K562 (cell line): ENCODE data around the gene ATE1. TPM values are rescaled to one million over a fixed set of nuclear protein-coding genes. Genes with fewer than 3 reads are reported as not detected.

Source experiments
- ATAC-seq: fragments of 200-7000 bp; cut with Tn5 transposase; 3 replicates; pipeline ENCODE4 v1.9.1; 2020; ENCODE audit warnings: moderate library complexity
- BruUV-seq: library from RNA; stranded (reverse); fragments of 400-500 nt; replicated peaks from 2 replicates; lab custom pipeline; 2021; lab: Mats Ljungman, UMichigan
- CTCF ChIA-PET: fragments of 300-600 bp; formaldehyde crosslinking; extraction: SDS; loops from one replicate; lab custom pipeline; 2021; ENCODE audit warnings: low intra/inter-chr PET ratio; lab: Yijun Ruan, JAX
- POLR2A ChIA-PET: fragments of 300-600, 350-650 bp; sonication (Branson Sonifier 250); formaldehyde crosslinking; extraction: SDS; loops from one replicate; lab custom pipeline; 2021; ENCODE audit warnings: antibody characterized with exemption, inconsistent platforms; lab: Yijun Ruan, JAX
- DNase-seq, 4 experiments: peaks; one replicate each; pipeline versions ENCODE4 v3.0.0 to v3.0.0-alpha.2; 2011 to 2018; ENCODE audit warnings: low spot score in 3 of 4, mixed read lengths in 3 of 4; ENCODE audit errors: extremely low read depth in 1 of 4
- FAIRE-seq: peaks from 2 replicates; lab custom pipeline; 2011; peaks lifted over from hg19 to GRCh38; lab: Jason Lieb, UNC
- H2AFZ ChIP-seq: 2 replicates; pipeline ENCODE4 v1.6.0; 2011; ENCODE audit warnings: low read depth, low read length, control low read depth, inconsistent platforms
- H3K27ac ChIP-seq: fragments of 200-600 bp; 3 replicates; pipeline ENCODE4 v1.8.0; 2011; ENCODE audit warnings: low read depth, mild to moderate bottlenecking, control low read depth, inconsistent platforms, low read length, moderate library complexity, mixed read lengths; ENCODE audit errors: extremely low read depth
- H3K27me3 ChIP-seq, 2 experiments: fragments of 300-600 bp in 1 of 2; 2 replicates in 1 of 2; 3 replicates in 1 of 2; pipeline versions ENCODE4 v1.6.0 to v1.8.0; 2011; ENCODE audit warnings: inconsistent platforms in 2 of 2, low read length in 2 of 2, mild to moderate bottlenecking in 1 of 2, mixed read lengths in 1 of 2, moderate library complexity in 1 of 2; ENCODE audit not compliant: control insufficient read depth in 2 of 2, insufficient read depth in 2 of 2
- H3K36me3 ChIP-seq: fragments of 300-600 bp; 3 replicates; pipeline ENCODE4 v1.8.0; 2011; ENCODE audit warnings: mild to moderate bottlenecking, low read length, inconsistent platforms; ENCODE audit not compliant: control insufficient read depth, insufficient read depth
- H3K4me1 ChIP-seq, 2 experiments: fragments of 200-600 bp in 1 of 2; replicated peaks in 1 of 2; 2 replicates in 1 of 2; 3 replicates in 1 of 2; pipeline versions ENCODE4 v1.5.1 to v1.8.0; 2011; ENCODE audit warnings: inconsistent platforms in 2 of 2, low read length in 2 of 2, mild to moderate bottlenecking in 1 of 2, mixed read lengths in 1 of 2, moderate library complexity in 1 of 2; ENCODE audit not compliant: control insufficient read depth in 2 of 2, insufficient read depth in 2 of 2
- H3K4me2 ChIP-seq: 2 replicates; pipeline ENCODE4 v1.6.1; 2011; ENCODE audit warnings: low read length, control low read depth, inconsistent platforms, mixed read lengths; ENCODE audit not compliant: insufficient read depth
- H3K4me3 ChIP-seq: fragments of 200-600 bp; sonication (generic), shearing (Covaris generic); 2 replicates; pipeline ENCODE4 v1.5.1; 2016; ENCODE audit warnings: control low read depth, inconsistent platforms
- H3K79me2 ChIP-seq: fragments of 200-600 bp; 3 replicates; pipeline ENCODE4 v1.8.0; 2011; ENCODE audit warnings: low read length, inconsistent platforms; ENCODE audit not compliant: control insufficient read depth, insufficient read depth
- H3K9ac ChIP-seq, 2 experiments: 2 replicates each; pipeline versions ENCODE4 v1.6.0 to v1.6.1; 2011; ENCODE audit warnings: low read depth in 2 of 2, low read length in 2 of 2, control low read depth in 1 of 2, inconsistent platforms in 1 of 2, mild to moderate bottlenecking in 1 of 2, mixed read lengths in 1 of 2; ENCODE audit not compliant: insufficient read depth in 1 of 2
- H3K9me1 ChIP-seq: one replicate; pipeline ENCODE4 v1.6.0; 2011; ENCODE audit warnings: inconsistent platforms, mild to moderate bottlenecking, low read length, moderate library complexity; ENCODE audit not compliant: control insufficient read depth, insufficient read depth
- H3K9me3 ChIP-seq: replicated peaks from 2 replicates; pipeline ENCODE4 v1.5.1; 2011; ENCODE audit warnings: low read depth, low read length, inconsistent platforms; ENCODE audit not compliant: control insufficient read depth, insufficient read depth
- H4K20me1 ChIP-seq: replicated peaks from 2 replicates; pipeline ENCODE4 v1.6.1; 2011; ENCODE audit warnings: low read length, inconsistent platforms, mixed read lengths; ENCODE audit not compliant: control insufficient read depth, insufficient read depth
- NCOA2 ChIP-seq, 2 experiments: fragments of 450-650 bp; IDR thresholded peaks; 2 replicates each; pipeline ENCODE4 v1.6.1; 2018; ENCODE audit warnings: mild to moderate bottlenecking in 2 of 2, moderate library complexity in 1 of 2; ENCODE audit not compliant: partially characterized antibody in 2 of 2
- PCBP1 ChIP-seq: fragments of 200-400 bp; formaldehyde crosslinking; IDR thresholded peaks from 2 replicates; pipeline ENCODE4 v1.6.1; 2018; ENCODE audit warnings: mild to moderate bottlenecking, low read depth, low read length; ENCODE audit not compliant: poor library complexity, severe bottlenecking
- POLR2G ChIP-seq: fragments of 200-400 bp; formaldehyde crosslinking; IDR thresholded peaks from 2 replicates; pipeline ENCODE4 v1.6.1; 2017; ENCODE audit warnings: low read depth, mild to moderate bottlenecking, antibody characterized with exemption, low read length, moderate library complexity
- SMARCE1 ChIP-seq: fragments of 450-650 bp; IDR thresholded peaks from 2 replicates; pipeline ENCODE4 v1.7.1; 2016; ENCODE audit warnings: mild to moderate bottlenecking
- WGBS: fragments of 100-300 bp; shearing (Covaris generic); methylation state at CpG from one replicate; pipeline ENCODE4 v1.1.6; 2016; ENCODE audit warnings: low coverage, mixed read lengths; ENCODE audit not compliant: insufficient coverage; ENCODE audit errors: missing lambda C conversion rate; 5-methylcytosine and 5-hydroxymethylcytosine counted together
- in situ Hi-C: fragments of 300-500 bp; cut with MboI; formaldehyde crosslinking; loops from 4 replicates; pipeline ENCODE4 v1.15.0; 2018; ENCODE audit warnings: inconsistent platforms, mixed read lengths
- intact Hi-C: fragments of 100-400 bp; cut with micrococcal nuclease; formaldehyde crosslinking; loops from 2 replicates; pipeline ENCODE4 v1.14.2; 2022
- polyA plus RNA-seq, 8 experiments: library from polyadenylated mRNA; depleted of rRNA in 4 of 8; stranded (reverse) in 5 of 8; unstranded in 3 of 8; fragments of >200 nt; fragmentation: Nextera tagmentation in 2 of 8; fragmentation: Illumina TruSeq in 1 of 8; extraction: Ambion mirVana in 2 of 8; extraction: Trizol in 1 of 8; gene quantifications; 2 replicates each; pipeline versions ENCODE4 v1.2.1 to v1.2.3, GENCODE V29; 2011 to 2014; ENCODE audit warnings: inconsistent platforms in 1 of 8, missing spikeins in 1 of 8
- total RNA-seq, 7 experiments: library from RNA; depleted of rRNA in 6 of 7; stranded (reverse); fragments of >200 nt in 6 of 7; fragmentation: Illumina TruSeq in 2 of 7; extraction: Trizol in 2 of 7; gene quantifications; 2 replicates each; pipeline versions ENCODE4 v1.2.1 to v1.2.3, GENCODE V29; 2011 to 2021; ENCODE audit warnings: low replicate concordance in 1 of 7
- TF ChIP-seq, protein P1 (sequence below): fragments of 250-450 bp; sonication (Bioruptor Pico); IDR thresholded peaks from 2 replicates; pipeline ENCODE4 v1.4.0; 2020; ENCODE audit warnings: mild to moderate bottlenecking, moderate library complexity
- TF ChIP-seq, protein P2 (sequence below): sonication (generic); formaldehyde crosslinking; IDR thresholded peaks from 2 replicates; pipeline ENCODE4 v1.8.0; 2023; ENCODE audit warnings: mild to moderate bottlenecking, missing genetic modification reagents
- TF ChIP-seq, protein P3 (sequence below): fragments of 450-650 bp; formaldehyde crosslinking; IDR thresholded peaks from 2 replicates; pipeline ENCODE4 v1.4.0; 2020; ENCODE audit warnings: mild to moderate bottlenecking, moderate library complexity
- TF ChIP-seq, protein P4 (sequence below): sonication (generic); formaldehyde crosslinking; IDR thresholded peaks from 2 replicates; pipeline ENCODE4 v1.8.0; 2022; ENCODE audit warnings: missing genetic modification reagents, mild to moderate bottlenecking, borderline replicate concordance

The ATE1 gene
- total and polyA plus RNA-seq, 9 of the 15 experiments (the other 6 are each of a cell fraction or from before 2014, with no cell fraction given), result 3.0 to 14.2 (median 8.8) TPM

DNA sequence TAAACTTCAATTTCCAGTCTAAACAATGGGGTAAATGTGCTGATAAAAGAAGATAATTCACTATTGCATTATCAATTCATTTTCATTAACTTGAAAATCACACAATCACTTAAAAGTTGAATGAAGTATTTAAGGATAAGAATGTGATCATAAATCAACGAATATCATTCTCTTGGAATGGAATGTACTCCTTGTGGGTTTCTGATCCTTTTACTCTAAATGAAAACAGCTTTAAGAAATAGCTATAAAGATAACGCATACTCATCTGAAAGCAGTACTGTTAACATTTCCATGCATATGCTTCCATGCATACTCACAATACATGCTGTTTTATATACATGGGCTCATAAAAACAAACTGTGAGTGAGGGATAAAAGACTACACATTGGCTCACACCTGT is 108.8 kb downstream of the ATE1 start:
- intact Hi-C loops, result no loop called here
- no peak for FAIRE-seq
- Histone ChIP-seq H3K9ac (no peak overlapping the region), H3K4me1 (no peaks in the 10 kb centered on the region), H3K36me3 (no peaks in the 10 kb centered on the region)
- TF ChIP-seq NCOA2 (IDR thresholded peaks at IDR 0.05; ENCODE audit: partially characterized antibody in 2 of 2) (no peak), SMARCE1 (no peak), POLR2G (no peak), PCBP1 (no peak)
- TF ChIP-seq, protein P1, sequence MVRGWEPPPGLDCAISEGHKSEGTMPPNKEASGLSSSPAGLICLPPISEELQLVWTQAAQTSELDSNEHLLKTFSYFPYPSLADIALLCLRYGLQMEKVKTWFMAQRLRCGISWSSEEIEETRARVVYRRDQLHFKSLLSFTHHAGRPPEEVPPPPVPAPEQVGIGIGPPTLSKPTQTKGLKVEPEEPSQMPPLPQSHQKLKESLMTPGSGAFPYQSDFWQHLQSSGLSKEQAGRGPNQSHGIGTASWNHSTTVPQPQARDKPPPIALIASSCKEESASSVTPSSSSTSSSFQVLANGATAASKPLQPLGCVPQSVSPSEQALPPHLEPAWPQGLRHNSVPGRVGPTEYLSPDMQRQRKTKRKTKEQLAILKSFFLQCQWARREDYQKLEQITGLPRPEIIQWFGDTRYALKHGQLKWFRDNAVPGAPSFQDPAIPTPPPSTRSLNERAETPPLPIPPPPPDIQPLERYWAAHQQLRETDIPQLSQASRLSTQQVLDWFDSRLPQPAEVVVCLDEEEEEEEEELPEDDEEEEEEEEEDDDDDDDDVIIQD (CRISPR knock-in tag), result no peak
- TF ChIP-seq, protein P2, sequence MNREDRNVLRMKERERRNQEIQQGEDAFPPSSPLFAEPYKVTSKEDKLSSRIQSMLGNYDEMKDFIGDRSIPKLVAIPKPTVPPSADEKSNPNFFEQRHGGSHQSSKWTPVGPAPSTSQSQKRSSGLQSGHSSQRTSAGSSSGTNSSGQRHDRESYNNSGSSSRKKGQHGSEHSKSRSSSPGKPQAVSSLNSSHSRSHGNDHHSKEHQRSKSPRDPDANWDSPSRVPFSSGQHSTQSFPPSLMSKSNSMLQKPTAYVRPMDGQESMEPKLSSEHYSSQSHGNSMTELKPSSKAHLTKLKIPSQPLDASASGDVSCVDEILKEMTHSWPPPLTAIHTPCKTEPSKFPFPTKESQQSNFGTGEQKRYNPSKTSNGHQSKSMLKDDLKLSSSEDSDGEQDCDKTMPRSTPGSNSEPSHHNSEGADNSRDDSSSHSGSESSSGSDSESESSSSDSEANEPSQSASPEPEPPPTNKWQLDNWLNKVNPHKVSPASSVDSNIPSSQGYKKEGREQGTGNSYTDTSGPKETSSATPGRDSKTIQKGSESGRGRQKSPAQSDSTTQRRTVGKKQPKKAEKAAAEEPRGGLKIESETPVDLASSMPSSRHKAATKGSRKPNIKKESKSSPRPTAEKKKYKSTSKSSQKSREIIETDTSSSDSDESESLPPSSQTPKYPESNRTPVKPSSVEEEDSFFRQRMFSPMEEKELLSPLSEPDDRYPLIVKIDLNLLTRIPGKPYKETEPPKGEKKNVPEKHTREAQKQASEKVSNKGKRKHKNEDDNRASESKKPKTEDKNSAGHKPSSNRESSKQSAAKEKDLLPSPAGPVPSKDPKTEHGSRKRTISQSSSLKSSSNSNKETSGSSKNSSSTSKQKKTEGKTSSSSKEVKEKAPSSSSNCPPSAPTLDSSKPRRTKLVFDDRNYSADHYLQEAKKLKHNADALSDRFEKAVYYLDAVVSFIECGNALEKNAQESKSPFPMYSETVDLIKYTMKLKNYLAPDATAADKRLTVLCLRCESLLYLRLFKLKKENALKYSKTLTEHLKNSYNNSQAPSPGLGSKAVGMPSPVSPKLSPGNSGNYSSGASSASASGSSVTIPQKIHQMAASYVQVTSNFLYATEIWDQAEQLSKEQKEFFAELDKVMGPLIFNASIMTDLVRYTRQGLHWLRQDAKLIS (CRISPR knock-in tag), result no peak
- TF ChIP-seq, protein P3, sequence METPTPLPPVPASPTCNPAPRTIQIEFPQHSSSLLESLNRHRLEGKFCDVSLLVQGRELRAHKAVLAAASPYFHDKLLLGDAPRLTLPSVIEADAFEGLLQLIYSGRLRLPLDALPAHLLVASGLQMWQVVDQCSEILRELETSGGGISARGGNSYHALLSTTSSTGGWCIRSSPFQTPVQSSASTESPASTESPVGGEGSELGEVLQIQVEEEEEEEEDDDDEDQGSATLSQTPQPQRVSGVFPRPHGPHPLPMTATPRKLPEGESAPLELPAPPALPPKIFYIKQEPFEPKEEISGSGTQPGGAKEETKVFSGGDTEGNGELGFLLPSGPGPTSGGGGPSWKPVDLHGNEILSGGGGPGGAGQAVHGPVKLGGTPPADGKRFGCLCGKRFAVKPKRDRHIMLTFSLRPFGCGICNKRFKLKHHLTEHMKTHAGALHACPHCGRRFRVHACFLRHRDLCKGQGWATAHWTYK, result no peak
- TF ChIP-seq, protein P4, sequence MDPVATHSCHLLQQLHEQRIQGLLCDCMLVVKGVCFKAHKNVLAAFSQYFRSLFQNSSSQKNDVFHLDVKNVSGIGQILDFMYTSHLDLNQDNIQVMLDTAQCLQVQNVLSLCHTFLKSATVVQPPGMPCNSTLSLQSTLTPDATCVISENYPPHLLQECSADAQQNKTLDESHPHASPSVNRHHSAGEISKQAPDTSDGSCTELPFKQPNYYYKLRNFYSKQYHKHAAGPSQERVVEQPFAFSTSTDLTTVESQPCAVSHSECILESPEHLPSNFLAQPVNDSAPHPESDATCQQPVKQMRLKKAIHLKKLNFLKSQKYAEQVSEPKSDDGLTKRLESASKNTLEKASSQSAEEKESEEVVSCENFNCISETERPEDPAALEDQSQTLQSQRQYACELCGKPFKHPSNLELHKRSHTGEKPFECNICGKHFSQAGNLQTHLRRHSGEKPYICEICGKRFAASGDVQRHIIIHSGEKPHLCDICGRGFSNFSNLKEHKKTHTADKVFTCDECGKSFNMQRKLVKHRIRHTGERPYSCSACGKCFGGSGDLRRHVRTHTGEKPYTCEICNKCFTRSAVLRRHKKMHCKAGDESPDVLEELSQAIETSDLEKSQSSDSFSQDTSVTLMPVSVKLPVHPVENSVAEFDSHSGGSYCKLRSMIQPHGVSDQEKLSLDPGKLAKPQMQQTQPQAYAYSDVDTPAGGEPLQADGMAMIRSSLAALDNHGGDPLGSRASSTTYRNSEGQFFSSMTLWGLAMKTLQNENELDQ (CRISPR knock-in tag), result no peak
- TF ChIP-seq, all 486 proteins: peak for 0
- Histone ChIP-seq H3K9me1 (no peaks in the 10 kb centered on the region), H3K4me2 (no peak overlapping the region), H3K27me3 (no peaks in the 10 kb centered on the region), H2AFZ (no peak overlapping the region), H3K9me3 (no peaks in the 10 kb centered on the region), H3K27ac (no peak overlapping the region), H3K79me2 (no peaks in the 10 kb centered on the region), H3K4me3 (no peak overlapping the region), H4K20me1 (0 out of 2 replicates have a peak, but pooled peaks cover 3% of the 10 kb centered on the region)
- DNase-seq (no peak), ATAC-seq (no peak)
- in situ Hi-C loops, result no loop called here
- BruUV-seq, result no TSS peak
- CTCF ChIA-PET, result no interaction called here
- POLR2A ChIA-PET, result no interaction called here
- 74% methylated on average over 2 of the region's 2 CpGs for WGBS
